ENCODE results near the gene RPS6KB1. TPM values are rescaled to one million over a fixed set of nuclear protein-coding genes. Genes with fewer than 3 reads are reported as not detected.
"Not testable (repeated sequence)": the region's sequence is repeated elsewhere in the genome, so short reads cannot be mapped to it uniquely, and the experiment has no call there.

Gene RPS6KB1
- total RNA-seq, 2 donors from 2014 or later = 27.0 to 29.3 TPM

DNA sequence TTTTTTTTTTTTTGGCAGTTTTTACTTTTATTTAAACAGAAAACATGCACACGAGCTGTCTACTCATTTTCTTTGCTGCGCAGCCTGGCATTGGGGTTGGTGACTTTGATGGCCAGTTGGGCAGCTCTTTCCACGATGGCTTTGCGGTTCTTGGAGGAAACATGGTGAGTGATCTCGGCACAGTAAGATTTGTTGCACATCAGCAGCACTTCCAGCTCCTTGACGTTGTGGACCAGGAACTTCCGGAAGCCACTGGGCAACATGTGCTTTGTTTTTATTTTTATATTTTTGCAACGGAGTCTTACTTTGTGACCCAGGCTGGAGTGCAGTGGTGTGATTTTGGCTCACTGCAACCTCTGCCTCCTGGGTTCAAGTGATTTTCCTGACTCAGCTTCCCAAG lies 80.6 kb downstream of the RPS6KB1 start:
- ATAC-seq; DNase-seq; intact Hi-C loops (cut with DNase I, micrococcal nuclease): not testable (repeated sequence)

DNA sequence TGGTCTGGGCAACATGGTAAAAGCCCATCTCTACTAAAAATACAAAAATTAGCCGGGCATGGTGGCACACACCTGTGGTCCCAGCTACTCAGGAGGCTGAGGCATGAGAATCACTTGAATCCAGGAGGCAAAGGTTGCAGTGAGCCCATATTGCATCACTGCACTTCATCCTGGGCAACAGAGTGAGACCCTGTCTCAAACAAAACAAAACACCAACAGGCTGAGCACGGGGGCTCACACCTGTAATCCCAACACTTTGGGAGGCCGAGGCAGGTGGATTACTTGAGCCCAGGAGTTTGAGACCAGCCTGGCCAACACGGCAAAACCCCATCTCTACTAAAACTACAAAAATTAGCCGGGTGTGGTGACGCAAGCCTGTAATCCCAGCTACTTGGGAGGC lies 82.2 kb downstream of the RPS6KB1 start:
- intact Hi-C loops (cut with DNase I, micrococcal nuclease); DNase-seq; ATAC-seq: not testable (repeated sequence)

DNA sequence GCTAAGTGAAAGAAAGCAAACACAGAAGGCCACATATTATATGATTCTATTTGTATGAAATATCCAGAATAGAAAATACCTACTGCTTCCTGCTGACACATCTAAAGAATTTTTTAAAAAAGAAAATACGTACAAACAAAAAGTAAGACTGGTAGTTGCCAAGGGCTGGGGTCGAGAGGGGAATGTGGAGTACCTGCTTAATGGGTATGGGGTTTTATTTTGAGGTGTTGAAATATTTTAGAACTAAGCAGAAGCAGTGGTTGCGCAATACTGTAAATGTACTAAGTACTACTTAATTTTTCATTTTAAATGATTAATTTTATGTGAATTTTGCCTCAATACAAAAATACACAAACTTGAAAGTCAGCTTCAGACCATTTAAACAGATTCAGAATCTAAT lies 103.7 kb downstream of the RPS6KB1 start:
- intact Hi-C loops (cut with DNase I, micrococcal nuclease); ATAC-seq; DNase-seq: not testable (repeated sequence)

Other genes starting within 250 kb of the RPS6KB1 start
- gene PTRH2, start 185.7 kb upstream of the RPS6KB1 start, total RNA-seq = 10 to 100 TPM; 15.4 to 24.8 TPM
- gene VMP1, start 185.5 kb upstream of the RPS6KB1 start, total RNA-seq = 100 to 1,000 TPM; 213 to 459 TPM
- gene TUBD1, start 178 bp upstream of the RPS6KB1 start, total RNA-seq = 1 to 10 TPM; 6.0 to 6.1 TPM
- gene RNFT1, start 71.6 kb downstream of the RPS6KB1 start, total RNA-seq = 10 to 100 TPM; 23.9 to 25.7 TPM
- gene HEATR6, start 185.8 kb downstream of the RPS6KB1 start, total RNA-seq = 1 to 10 TPM; 9.1 to 9.4 TPM